PFSK-1 (cell line): ENCODE results near the gene GRB10.

ENCODE experiments used
- FOXP2 ChIP-seq: optimal IDR thresholded peaks from 2 replicates; pipeline ENCODE3; 2011; ENCODE audit warnings: borderline replicate concordance, control low read depth, inconsistent platforms; ENCODE audit not compliant: insufficient read depth; ENCODE audit errors: extremely low read length, extremely low read depth
- POLR2AphosphoS5 ChIP-seq: IDR thresholded peaks from 2 replicates; pipeline ENCODE4 v1.6.1; 2012; ENCODE audit warnings: low read depth, mild to moderate bottlenecking, control low read depth, low read length, moderate library complexity
- SIN3A ChIP-seq: IDR thresholded peaks from 2 replicates; pipeline ENCODE4 v1.6.1; 2012; ENCODE audit warnings: mild to moderate bottlenecking, low read length, moderate library complexity, borderline replicate concordance; ENCODE audit not compliant: insufficient read depth
- TAF1 ChIP-seq: IDR thresholded peaks from 2 replicates; pipeline ENCODE4 v1.6.1; 2012; ENCODE audit warnings: low read length, control low read depth, borderline replicate concordance; ENCODE audit not compliant: insufficient read depth
- TF ChIP-seq, protein P1 (sequence below), 2 experiments: IDR thresholded peaks; 2 replicates each; pipeline versions ENCODE4 v1.6.1 to v1.8.0; 2011 to 2012; ENCODE audit warnings: low read depth in 2 of 2, low read length in 2 of 2, control low read depth in 1 of 2, inconsistent platforms in 1 of 2, mild to moderate bottlenecking in 1 of 2, moderate library complexity in 1 of 2; ENCODE audit not compliant: insufficient read depth in 1 of 2

The GRB10 gene

DNA sequence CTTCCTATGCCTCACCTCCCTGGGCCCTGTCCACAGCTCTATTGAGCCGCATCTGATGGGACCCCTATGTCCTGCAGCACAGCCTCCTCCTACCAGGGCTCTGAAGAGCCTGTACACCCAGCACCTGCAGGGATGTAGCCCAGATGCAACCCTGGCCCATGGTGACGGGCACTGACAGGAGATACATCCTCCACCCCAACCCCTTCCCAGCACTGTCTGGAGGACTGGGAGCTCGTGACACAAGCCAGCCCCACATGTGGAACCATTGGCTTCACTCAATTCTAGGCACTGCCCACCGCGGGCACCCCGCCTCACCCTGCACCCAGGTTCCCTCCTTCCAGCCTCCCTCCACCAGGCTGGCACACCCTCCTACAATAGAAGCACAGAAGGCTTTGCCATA, 2.6 kb upstream of the GRB10 start:
- TF ChIP-seq, protein P1, sequence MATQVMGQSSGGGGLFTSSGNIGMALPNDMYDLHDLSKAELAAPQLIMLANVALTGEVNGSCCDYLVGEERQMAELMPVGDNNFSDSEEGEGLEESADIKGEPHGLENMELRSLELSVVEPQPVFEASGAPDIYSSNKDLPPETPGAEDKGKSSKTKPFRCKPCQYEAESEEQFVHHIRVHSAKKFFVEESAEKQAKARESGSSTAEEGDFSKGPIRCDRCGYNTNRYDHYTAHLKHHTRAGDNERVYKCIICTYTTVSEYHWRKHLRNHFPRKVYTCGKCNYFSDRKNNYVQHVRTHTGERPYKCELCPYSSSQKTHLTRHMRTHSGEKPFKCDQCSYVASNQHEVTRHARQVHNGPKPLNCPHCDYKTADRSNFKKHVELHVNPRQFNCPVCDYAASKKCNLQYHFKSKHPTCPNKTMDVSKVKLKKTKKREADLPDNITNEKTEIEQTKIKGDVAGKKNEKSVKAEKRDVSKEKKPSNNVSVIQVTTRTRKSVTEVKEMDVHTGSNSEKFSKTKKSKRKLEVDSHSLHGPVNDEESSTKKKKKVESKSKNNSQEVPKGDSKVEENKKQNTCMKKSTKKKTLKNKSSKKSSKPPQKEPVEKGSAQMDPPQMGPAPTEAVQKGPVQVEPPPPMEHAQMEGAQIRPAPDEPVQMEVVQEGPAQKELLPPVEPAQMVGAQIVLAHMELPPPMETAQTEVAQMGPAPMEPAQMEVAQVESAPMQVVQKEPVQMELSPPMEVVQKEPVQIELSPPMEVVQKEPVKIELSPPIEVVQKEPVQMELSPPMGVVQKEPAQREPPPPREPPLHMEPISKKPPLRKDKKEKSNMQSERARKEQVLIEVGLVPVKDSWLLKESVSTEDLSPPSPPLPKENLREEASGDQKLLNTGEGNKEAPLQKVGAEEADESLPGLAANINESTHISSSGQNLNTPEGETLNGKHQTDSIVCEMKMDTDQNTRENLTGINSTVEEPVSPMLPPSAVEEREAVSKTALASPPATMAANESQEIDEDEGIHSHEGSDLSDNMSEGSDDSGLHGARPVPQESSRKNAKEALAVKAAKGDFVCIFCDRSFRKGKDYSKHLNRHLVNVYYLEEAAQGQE (IDR thresholded peaks at IDR 0.05; ENCODE audit: insufficient read depth in 1 of 2, low read depth in 2 of 2, low read length in 2 of 2): no peak
- TF ChIP-seq SIN3A (no peak), FOXP2 (no peak), TAF1 (no peak), POLR2AphosphoS5 (no peak)

DNA sequence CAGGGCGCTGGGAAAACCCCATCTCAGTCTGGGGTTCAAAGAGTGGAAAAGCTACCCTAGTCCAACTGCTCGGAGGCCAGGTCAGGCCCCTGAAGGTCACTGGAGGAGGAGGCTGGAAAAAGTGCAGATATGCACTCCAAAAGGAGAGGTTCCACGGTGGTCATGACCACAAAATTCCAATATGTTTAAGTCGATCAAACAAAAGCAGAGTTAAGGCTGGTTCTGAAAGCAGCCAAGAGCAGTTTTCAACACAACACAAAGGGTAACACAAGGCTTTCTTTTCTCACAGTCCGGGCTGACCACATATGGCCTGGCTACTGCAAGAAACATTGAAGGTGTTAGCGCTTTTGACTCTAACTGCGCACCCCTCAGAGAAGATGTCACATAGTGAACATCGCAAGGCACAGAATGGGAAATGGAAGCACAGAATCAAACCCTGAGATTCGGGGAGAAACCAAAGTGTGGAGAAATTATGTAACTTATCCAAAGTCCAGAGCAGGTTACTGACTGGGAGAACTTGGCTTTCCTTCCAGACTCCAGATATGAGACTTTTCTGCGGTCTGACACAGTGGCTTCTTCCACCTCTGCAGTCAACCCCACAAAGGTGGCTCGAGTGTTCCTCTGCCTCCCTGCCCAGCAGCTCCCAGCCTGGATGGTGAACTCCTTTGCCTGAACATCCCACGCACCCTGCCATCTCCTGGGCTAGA, 1.3 kb upstream of the GRB10 start:
- TF ChIP-seq SIN3A (no peak), FOXP2 (no peak), POLR2AphosphoS5 (no peak), TAF1 (no peak)
- TF ChIP-seq, protein P1 (IDR thresholded peaks at IDR 0.05; ENCODE audit: insufficient read depth in 1 of 2, low read depth in 2 of 2, low read length in 2 of 2): no peak

DNA sequence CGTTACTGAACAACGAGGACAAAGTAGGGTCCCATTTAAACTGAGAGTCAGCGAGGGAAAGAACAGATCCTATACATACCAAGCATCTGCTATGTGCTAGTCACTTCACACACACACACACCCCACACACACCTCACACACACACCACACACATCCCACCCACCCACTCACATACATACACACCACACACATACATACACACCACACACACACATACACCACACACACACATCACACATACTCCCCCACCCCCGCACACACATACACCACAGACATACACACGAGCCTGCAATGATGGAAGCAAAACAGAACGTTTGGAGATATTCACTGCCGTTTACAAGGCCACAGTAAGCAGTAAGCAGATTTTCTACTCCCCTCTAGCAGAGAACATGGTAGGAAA, 607 bp upstream of the GRB10 start:
- TF ChIP-seq, protein P1 (IDR thresholded peaks at IDR 0.05; ENCODE audit: insufficient read depth in 1 of 2, low read depth in 2 of 2, low read length in 2 of 2): no peak
- TF ChIP-seq FOXP2: no peak
- TF ChIP-seq POLR2AphosphoS5: no peak
- TF ChIP-seq SIN3A: no peak
- no peak for TF ChIP-seq TAF1

DNA sequence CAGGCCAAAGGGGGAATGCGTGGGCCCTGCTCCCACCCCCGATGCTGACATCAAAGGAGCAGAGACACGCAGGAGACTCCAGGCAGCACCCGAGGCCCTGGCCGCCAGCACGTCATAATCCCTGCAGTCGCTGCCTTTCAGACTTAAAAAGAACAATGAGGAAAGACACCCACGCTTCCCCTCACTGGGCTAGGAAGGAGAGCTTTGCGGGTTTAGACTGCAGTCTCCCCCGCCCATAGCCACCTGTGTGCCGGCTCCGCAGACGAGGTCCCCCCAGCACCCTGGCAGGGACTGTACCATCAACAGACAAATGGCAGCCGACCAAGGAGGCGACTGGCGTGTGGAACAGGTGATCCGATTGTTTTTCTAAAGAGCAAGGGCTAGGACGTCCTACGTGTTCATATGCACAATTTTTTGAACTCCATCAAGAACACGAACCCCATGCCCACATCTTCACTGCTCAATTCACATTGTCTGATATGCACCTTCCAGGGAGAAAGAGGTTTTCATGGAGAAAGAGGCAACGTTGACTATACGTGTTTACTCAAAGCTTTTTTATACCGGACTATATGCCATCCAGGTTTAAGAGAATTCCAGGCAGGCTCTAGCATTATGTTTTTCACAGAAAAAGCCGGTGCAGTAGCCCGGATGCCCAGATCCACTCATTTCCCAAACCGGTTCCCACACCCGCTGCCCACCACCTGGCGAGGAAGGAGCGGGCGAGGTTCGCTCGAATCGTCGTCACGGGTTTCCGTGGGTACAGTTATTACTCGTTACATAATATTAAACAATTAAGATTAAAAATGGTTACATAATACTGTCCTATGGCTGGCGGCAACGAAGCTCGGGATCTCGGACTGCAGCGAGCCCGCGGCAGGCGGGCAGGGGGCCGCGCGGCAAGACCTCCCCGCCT, 1.1 kb downstream of the GRB10 start:
- no peak for TF ChIP-seq SIN3A
- TF ChIP-seq POLR2AphosphoS5: no peak
- TF ChIP-seq FOXP2: no peak
- TF ChIP-seq, protein P1 (IDR thresholded peaks at IDR 0.05; ENCODE audit: insufficient read depth in 1 of 2, low read depth in 2 of 2, low read length in 2 of 2): no peak
- no peak for TF ChIP-seq TAF1
